ENCODE results near the gene PLSCR4.
"Not testable (repeated sequence)": the region's sequence is repeated elsewhere in the genome, so short reads cannot be mapped to it uniquely, and the experiment has no call there.

Gene PLSCR4

GRCh38 chr3:146246526-146246925 is 4.4 kb downstream of the PLSCR4 start:
- DNase-seq: no peak

GRCh38 chr3:146243559-146243958 is 7.3 kb downstream of the PLSCR4 start:
- no peak for DNase-seq

- no peak for DNase-seq
Measured at GRCh38 chr3:146241523-146242240, 9.2 kb downstream of the PLSCR4 start.

GRCh38 chr3:146233487-146233886 is 17.4 kb downstream of the PLSCR4 start:
- DNase-seq: no peak

GRCh38 chr3:146227486-146227885 is 23.4 kb downstream of the PLSCR4 start:
- DNase-seq: peak; percentile 20

- no peak for DNase-seq
Measured at GRCh38 chr3:146226881-146227280, 24.0 kb downstream of the PLSCR4 start.

- not testable (repeated sequence) for DNase-seq
Measured at GRCh38 chr3:146225458-146225857, 25.4 kb downstream of the PLSCR4 start.

GRCh38 chr3:146223401-146224373 is 27.2 kb downstream of the PLSCR4 start:
- no peak for DNase-seq

GRCh38 chr3:146222204-146223046 is 28.5 kb downstream of the PLSCR4 start:
- peak; percentile 71 for DNase-seq

- no peak for DNase-seq
Measured at GRCh38 chr3:146221276-146221675, 29.6 kb downstream of the PLSCR4 start.

GRCh38 chr3:146218880-146219866 is 31.7 kb downstream of the PLSCR4 start:
- peak; percentile 59 for DNase-seq

- DNase-seq: no peak
Measured at GRCh38 chr3:146217324-146217723, 33.6 kb downstream of the PLSCR4 start.

GRCh38 chr3:146214493-146214892 is 36.4 kb downstream of the PLSCR4 start:
- DNase-seq: no peak

- no peak for DNase-seq
Measured at GRCh38 chr3:146209371-146209770, 41.5 kb downstream of the PLSCR4 start.

GRCh38 chr3:146203776-146204175 is 47.1 kb downstream of the PLSCR4 start:
- no peak for DNase-seq

GRCh38 chr3:146200461-146201220 is 50.3 kb downstream of the PLSCR4 start:
- DNase-seq: no peak

- DNase-seq: no peak
Measured at GRCh38 chr3:146199762-146200161, 51.1 kb downstream of the PLSCR4 start.

- DNase-seq: no peak
Measured at GRCh38 chr3:146196789-146197188, 54.1 kb downstream of the PLSCR4 start.

- no peak for DNase-seq
Measured at GRCh38 chr3:146195605-146196004, 55.3 kb downstream of the PLSCR4 start.

GRCh38 chr3:146195030-146195429 is 55.9 kb downstream of the PLSCR4 start:
- DNase-seq: no peak

GRCh38 chr3:146191051-146191450 is 59.9 kb downstream of the PLSCR4 start:
- DNase-seq: no peak

Measured in NCI-H82 (cell line).